Prostate gland (tissue), 2 donors: Measurements from ENCODE around the gene CWC25. TPM values are rescaled to one million over a fixed set of nuclear protein-coding genes. Genes with fewer than 3 reads are reported as not detected.

Experiments
- DNase-seq: peaks from one replicate; pipeline ENCODE4 v3.0.0-alpha.2; 2019; ENCODE audit warnings: low spot score
- H3K27ac ChIP-seq, 2 donors: fragments of 200-600 bp; sonication (generic); 2 replicates each; pipeline ENCODE4 v1.5.1; 2017 to 2019
- H3K27me3 ChIP-seq: fragments of 200-600 bp; sonication (generic); replicated peaks from 2 replicates; pipeline ENCODE4 v1.5.1; 2019; ENCODE audit not compliant: insufficient read depth
- H3K36me3 ChIP-seq, 2 donors: fragments of 200-600 bp; sonication (generic); 1 replicate in 1 of 2; 2 replicates in 1 of 2; pipeline versions ENCODE4 v1.5.1 to v1.8.1; 2017 to 2019
- H3K4me1 ChIP-seq: fragments of 200-600 bp; sonication (generic); replicated peaks from 2 replicates; pipeline ENCODE4 v1.5.1; 2019
- H3K4me3 ChIP-seq, 2 donors: fragments of 200-600 bp; sonication (generic); 2 replicates each; pipeline ENCODE4 v1.5.1; 2017 to 2019
- H3K9me3 ChIP-seq: fragments of 200-600 bp; sonication (generic); 2 replicates; pipeline ENCODE4 v1.5.1; 2017
- CTCF ChIP-seq, 4 experiments: fragments of 200-600 bp in 2 of 4; fragments of 450-650 bp in 2 of 4; sonication (generic) in 2 of 4; IDR thresholded peaks; 1 replicate in 3 of 4; 2 replicates in 1 of 4; pipeline ENCODE4 v1.5.1; 2016 to 2019; ENCODE audit warnings: antibody characterized with exemption in 4 of 4, mild to moderate bottlenecking in 2 of 4, moderate library complexity in 2 of 4
- POLR2A ChIP-seq: fragments of 450-650 bp; IDR thresholded peaks from one replicate; pipeline ENCODE4 v1.6.1; 2016; ENCODE audit warnings: antibody characterized with exemption, mild to moderate bottlenecking
- POLR2AphosphoS5 ChIP-seq: sonication (generic); formaldehyde crosslinking; IDR thresholded peaks from one replicate; pipeline ENCODE4 v1.6.1; 2017; ENCODE audit warnings: antibody characterized with exemption
- WGBS: methylation state at CpG from one replicate; pipeline ENCODE4 v1.1.5; 2018; 5-methylcytosine and 5-hydroxymethylcytosine counted together
- intact Hi-C: fragments of 100-400 bp; cut with DNase I; formaldehyde crosslinking; loops from one replicate; pipeline ENCODE4 v1.14.2; 2022
- total RNA-seq, 2 donors: library from RNA; depleted of rRNA; stranded (reverse); fragments of >200 nt; gene quantifications; one replicate each; pipeline ENCODE4 v1.1.0, GENCODE V29; 2016

CWC25 gene
- total RNA-seq, 2 donors from 2014 or later = 21.9 to 23.3 TPM

GRCh38 chr17:38850374-38850773 lies 25.3 kb upstream of the CWC25 start:
- WGBS = 61% methylated on average over 7 of the region's 7 CpGs
- no peak for DNase-seq
- Histone ChIP-seq H3K4me1 (peaks cover 4% of the 10 kb centered on the region), H3K4me3 (no peak overlapping the region), H3K27ac (no peak overlapping the region), H3K36me3 (no peaks in the 10 kb centered on the region), H3K9me3 (no peaks in the 10 kb centered on the region), H3K27me3 (no peaks in the 10 kb centered on the region)
- no peak for TF ChIP-seq CTCF (IDR thresholded peaks at IDR 0.05)
- TF ChIP-seq POLR2AphosphoS5 = no peak
- no peak for TF ChIP-seq POLR2A
- intact Hi-C loops = no loop called here

GRCh38 chr17:38848939-38849605 lies 24.0 kb upstream of the CWC25 start:
- H3K27ac ChIP-seq = no peak overlapping the region
- H3K4me1 ChIP-seq = peaks cover 4% of the 10 kb centered on the region
- no peaks in the 10 kb centered on the region for H3K27me3 ChIP-seq
- H3K9me3 ChIP-seq = no peaks in the 10 kb centered on the region
- TF ChIP-seq POLR2AphosphoS5 = no peak
- no peak for TF ChIP-seq POLR2A
- TF ChIP-seq CTCF (IDR thresholded peaks at IDR 0.05) = no peak
- H3K36me3 ChIP-seq = no peaks in the 10 kb centered on the region
- intact Hi-C loops = no loop called here
- no peak overlapping the region for H3K4me3 ChIP-seq
- 82% methylated on average over 16 of the region's 16 CpGs for WGBS
- DNase-seq = no peak

GRCh38 chr17:38848557-38848891 lies 23.4 kb upstream of the CWC25 start:
- Histone ChIP-seq H3K4me3 (no peak overlapping the region), H3K9me3 (no peaks in the 10 kb centered on the region), H3K27ac (no peak overlapping the region), H3K4me1 (peaks cover 4% of the 10 kb centered on the region), H3K27me3 (no peaks in the 10 kb centered on the region), H3K36me3 (no peaks in the 10 kb centered on the region)
- TF ChIP-seq POLR2A = no peak
- TF ChIP-seq POLR2AphosphoS5 = no peak
- TF ChIP-seq CTCF (IDR thresholded peaks at IDR 0.05) = no peak
- WGBS = 100% methylated on average over 1 of the region's 1 CpG
- DNase-seq = no peak
- intact Hi-C loops = no loop called here

- TF ChIP-seq CTCF (IDR thresholded peaks at IDR 0.05) (no peak), POLR2AphosphoS5 (no peak), POLR2A (no peak)
- Histone ChIP-seq H3K27ac (no peak overlapping the region), H3K27me3 (no peaks in the 10 kb centered on the region), H3K36me3 (no peaks in the 10 kb centered on the region), H3K4me3 (no peak overlapping the region), H3K4me1 (no peaks in the 10 kb centered on the region), H3K9me3 (no peaks in the 10 kb centered on the region)
- no peak for DNase-seq
- intact Hi-C loops = no loop called here
- WGBS = 69% methylated on average over 13 of the region's 13 CpGs
Measured at GRCh38 chr17:38844261-38844757, 19.2 kb upstream of the CWC25 start.

GRCh38 chr17:38825762-38826247 lies 684 bp upstream of the CWC25 start:
- 87% methylated on average over 17 of the region's 17 CpGs for WGBS
- Histone ChIP-seq H3K4me1 (peaks cover 7% of the 10 kb centered on the region), H3K27me3 (no peaks in the 10 kb centered on the region), H3K36me3 (no peaks in the 10 kb centered on the region), H3K9me3 (no peaks in the 10 kb centered on the region), H3K4me3 (peak overlapping the region; percentile 67 to 71), H3K27ac (peak overlapping the region; percentile 95)
- TF ChIP-seq CTCF (IDR thresholded peaks at IDR 0.05) (no peak), POLR2A (no peak), POLR2AphosphoS5 (no peak)
- no peak for DNase-seq
- intact Hi-C loops = loop anchor here (1.0 kb wide), 1 partner anchor 27 kb away; the partner anchor contains the start of gene RPL23
